Measurements from ENCODE around the gene EIF6.

DNA sequence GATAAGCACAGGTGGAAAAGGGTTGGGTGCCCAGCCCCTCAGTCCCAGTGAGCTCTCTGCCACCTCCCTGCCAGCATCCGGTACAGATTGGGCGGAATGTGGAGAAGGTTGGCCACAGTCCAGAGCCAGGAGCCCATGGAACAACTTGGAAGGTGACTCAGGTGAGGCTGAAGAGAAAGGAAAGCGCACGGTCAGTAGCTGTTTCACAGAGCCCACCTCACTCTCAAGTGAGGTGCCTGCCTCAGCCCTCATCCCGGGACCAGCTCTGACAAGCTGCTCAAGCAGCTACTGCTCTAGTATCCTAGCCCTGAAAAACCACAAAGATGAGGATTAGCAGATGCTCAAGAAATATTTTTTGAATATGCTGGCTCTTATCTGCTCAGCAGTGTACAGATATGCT lies 5.5 kb downstream of the EIF6 start:
- TF ChIP-seq POLR2A (IDR thresholded peaks at IDR 0.05; ENCODE audit: low read depth, low read length) (no peak), POLR2AphosphoS5 (IDR thresholded peaks at IDR 0.05; ENCODE audit: low read depth, low read length) (no peak)

Measured in GM12892 (cell line).